Activated CD8-positive, alpha-beta memory T cell treated with anti-CD3 and anti-CD28 coated beads, Interleukin-2, amount 50 U/mL, for 48 hours (primary cell): ENCODE data around the gene EIF4G3.
"Not testable (repeated sequence)": the region's sequence is repeated elsewhere in the genome, so short reads cannot be mapped to it uniquely, and the experiment has no call there.

Source experiments
- DNase-seq: peaks from one replicate; pipeline ENCODE4 v3.0.0-alpha.2; 2020

The EIF4G3 gene

GRCh38 chr1:21149430-21149854 is 27.3 kb downstream of the EIF4G3 start:
- no peak for DNase-seq

DNA sequence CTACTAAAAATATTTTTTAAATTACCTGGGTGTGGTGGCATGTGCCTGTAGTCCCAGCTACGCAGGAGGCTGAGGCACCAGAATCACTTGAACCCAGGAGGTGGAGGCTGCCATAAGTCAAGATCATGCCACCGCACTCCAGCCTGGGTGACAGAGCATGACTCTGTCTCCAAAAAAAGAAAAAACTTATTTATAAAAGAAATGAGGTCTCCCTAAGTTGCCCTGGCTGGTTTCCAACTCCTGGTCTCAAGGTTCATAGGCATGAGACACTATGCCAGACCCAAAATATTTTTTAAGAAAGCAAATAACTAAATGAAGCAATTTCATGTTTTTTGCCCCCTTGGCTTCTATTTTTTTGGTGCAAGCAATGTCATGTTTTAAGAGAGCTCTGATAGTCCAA is 32.9 kb downstream of the EIF4G3 start:
- DNase-seq = no peak

- DNase-seq = no peak
These were observed 33.6 kb downstream of the EIF4G3 start for GRCh38 chr1:21143138-21143537.

GRCh38 chr1:21141030-21141429 is 35.7 kb downstream of the EIF4G3 start:
- no peak for DNase-seq

- DNase-seq = no peak
These were observed 37.1 kb downstream of the EIF4G3 start for GRCh38 chr1:21139601-21140000.

DNA sequence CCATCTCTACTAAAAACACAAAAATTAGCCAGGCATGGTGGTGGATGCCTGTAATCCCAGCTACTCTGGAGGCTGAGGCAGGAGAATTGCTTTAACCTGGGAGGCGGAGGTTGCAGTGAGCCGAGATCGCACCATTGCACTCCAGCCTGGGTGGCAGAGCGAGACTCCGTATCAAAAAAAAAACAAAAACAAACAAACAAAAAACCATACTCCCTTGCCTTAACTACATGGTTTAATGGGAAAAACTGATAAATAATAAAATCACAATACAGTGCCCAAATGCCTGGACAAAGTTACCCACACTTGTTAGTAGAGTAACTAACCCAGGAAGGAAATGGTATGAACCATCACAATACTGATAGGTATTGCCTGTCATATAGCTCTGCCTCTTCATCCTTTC is 40.4 kb downstream of the EIF4G3 start:
- not testable (repeated sequence) for DNase-seq

DNA sequence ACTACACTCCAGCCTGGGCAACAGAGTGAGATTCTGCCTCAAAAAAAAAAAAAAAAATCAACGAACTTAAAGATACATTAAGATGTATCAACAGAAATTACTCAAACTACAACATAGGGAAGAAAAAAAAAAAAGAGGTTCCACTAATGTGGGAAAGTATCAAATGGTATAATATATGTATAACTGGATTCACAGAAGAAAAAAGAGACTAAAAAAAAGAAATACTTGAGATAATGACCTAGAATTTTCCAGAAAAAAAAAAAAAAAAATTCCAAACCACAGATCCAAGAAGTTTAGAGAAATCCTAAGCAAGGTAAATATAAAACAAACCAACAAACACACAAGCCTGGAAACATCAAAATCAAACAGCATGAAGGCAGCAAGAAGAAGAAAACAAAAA is 45.5 kb downstream of the EIF4G3 start:
- no peak for DNase-seq

- no peak for DNase-seq
These were observed 47.3 kb downstream of the EIF4G3 start for GRCh38 chr1:21129407-21129806.

- DNase-seq = no peak
These were observed 50.4 kb downstream of the EIF4G3 start for GRCh38 chr1:21126324-21126723.

DNA sequence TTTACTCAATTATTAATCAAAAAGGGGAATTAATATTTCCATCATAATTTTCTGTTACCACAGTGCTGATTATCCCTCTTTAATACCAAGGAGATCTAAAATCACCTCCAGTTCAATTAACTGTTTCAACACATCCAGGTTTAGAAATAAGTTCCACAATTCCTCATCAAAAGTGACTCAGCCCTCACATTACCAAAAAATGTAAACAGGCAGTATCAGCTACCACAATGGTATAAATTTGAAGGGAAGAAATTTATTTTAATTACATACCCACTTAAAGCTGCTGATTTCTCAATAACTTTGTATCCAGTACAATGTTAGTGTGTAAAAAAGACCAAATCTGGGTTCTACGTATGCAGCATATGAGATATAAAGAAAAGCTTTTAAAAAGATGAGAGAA is 51.9 kb downstream of the EIF4G3 start:
- no peak for DNase-seq

GRCh38 chr1:21123287-21123948 is 53.3 kb downstream of the EIF4G3 start:
- no peak for DNase-seq

- no peak for DNase-seq
These were observed 54.8 kb downstream of the EIF4G3 start for GRCh38 chr1:21121764-21122471.

- no peak for DNase-seq
These were observed 58.5 kb downstream of the EIF4G3 start for GRCh38 chr1:21118167-21118566.

- no peak for DNase-seq
These were observed 59.1 kb downstream of the EIF4G3 start for GRCh38 chr1:21117597-21118001.

DNA sequence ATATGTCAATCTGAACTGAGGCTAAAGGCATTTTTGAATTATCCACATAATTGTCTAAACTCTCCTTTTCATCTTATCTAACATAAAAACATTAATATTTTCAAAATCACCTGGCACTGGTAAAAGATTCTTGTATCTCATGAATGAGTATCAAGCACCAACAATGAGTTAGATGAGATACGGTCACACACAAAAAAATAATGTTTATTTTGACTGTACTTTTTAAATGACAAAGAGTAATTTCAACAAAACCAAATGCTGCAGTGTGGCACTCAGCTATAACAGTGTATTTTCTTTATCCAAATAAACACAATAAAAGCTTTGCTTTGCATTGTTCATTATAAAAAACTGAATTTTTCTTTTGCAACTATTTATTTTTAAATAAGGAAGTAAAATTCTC is 59.5 kb downstream of the EIF4G3 start:
- no peak for DNase-seq

DNA sequence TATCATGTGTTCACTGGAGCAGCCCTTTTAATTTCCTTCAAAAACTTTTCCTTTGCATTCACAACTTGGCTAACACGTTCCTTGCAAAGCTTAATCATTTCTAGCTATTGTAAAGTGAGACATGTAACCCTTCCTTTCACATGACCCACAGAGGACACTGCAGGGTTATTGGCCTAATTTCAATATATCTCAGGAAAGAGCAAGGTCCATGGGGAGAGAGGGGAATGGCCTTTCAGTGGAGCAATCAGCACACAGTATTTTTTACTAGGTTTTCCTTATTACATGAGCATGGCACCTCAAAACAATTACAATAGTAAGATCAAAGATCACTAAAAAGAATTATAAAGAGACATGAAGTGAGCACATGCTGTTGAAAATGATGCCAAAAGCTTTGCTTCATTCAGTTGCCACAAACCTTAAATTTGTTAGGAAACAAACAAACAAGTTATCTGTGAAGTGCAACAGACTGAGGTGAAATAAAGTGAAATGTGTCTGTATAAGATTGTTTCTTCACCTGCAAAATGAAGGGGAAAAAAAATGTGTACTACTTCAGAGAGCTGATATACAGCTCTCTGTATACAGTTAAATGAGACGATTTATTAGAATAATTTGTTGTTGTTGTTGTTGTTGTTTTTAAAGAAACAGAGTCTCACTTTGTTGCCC is 61.5 kb downstream of the EIF4G3 start:
- no peak for DNase-seq

- no peak for DNase-seq
These were observed 62.3 kb downstream of the EIF4G3 start for GRCh38 chr1:21114431-21114830.

DNA sequence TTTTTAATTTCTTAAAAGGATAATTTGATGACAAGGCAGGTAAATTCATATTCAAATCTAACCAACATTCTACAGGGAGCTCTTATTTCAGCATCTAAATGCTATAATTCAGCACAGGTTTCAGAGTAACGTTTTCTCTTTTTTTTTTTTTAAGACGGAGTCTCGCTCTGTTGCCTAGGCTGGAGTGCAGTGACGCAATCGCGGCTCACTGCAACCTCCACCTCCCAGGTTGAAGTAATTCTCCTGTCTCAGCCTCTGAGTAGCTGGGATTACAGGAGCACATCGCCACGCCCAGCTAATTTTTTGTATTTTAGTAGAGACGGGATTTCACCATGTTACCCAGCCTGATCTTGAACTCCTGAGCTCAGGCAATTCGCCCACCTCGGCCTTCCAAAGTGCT is 66.5 kb downstream of the EIF4G3 start:
- DNase-seq = no peak

- no peak for DNase-seq
These were observed 70.0 kb downstream of the EIF4G3 start for GRCh38 chr1:21106709-21107108.

DNA sequence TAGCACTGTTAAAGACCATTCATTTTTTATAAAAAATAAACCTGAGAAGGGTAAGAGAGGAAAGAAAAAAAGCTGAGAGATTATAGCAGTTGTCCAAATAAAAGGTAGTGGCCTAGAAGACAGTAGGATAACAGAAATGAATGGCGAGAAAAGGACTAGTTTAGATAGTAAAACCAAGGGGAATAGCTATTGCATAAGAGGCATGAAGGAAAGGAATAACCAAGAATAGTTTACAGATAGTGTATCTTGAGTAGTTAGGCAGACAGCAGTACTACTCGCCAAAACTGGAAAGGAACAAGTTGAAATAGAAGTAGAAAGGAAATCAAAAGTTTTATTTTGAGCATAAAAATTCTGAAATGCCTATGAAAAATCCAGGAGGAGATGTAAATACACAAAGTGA is 70.5 kb downstream of the EIF4G3 start:
- no peak for DNase-seq

GRCh38 chr1:21105807-21106206 is 70.9 kb downstream of the EIF4G3 start:
- no peak for DNase-seq

DNA sequence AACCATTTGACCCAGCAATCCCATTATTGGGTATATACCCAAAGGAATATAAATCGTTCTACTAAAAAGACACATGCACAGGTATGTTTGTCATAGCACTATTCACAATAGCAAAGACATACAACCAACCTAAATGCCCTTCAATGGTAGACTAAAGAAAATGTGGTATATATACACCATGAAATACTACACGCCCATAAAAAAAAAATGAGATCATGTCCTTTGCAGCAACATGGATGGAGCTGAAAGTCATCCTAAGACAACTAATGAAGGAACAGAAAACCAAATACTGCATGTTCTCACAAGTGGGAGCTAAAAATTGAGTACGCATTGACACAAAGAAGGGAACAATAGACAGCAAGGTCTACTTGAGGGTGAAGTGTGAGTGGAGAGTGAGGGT is 72.0 kb downstream of the EIF4G3 start:
- DNase-seq = no peak

DNA sequence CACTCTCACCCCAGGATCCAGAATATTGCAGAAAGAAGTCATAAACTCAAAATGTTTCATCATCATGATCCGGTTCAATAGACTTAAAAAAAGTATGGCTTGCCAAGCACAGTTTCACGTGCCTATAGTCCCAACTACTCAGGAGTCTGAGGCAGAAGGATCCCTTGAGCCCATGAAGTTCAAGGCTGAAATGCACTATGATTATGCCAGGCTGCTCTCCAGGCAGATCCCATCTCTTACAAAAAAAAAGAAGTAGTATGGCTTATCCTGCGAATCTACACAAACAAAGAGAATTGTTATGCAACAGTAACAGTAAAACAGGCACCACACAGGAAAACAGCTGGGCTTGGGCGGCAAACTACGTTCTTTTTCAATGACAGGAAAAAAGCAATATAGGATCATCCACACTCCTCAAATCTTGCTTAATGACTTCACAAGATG is 76.2 kb downstream of the EIF4G3 start:
- no peak for DNase-seq

- no peak for DNase-seq
These were observed 76.9 kb downstream of the EIF4G3 start for GRCh38 chr1:21099869-21100131.
